HG02642 (cell line): Measurements from ENCODE around the gene LINS1.
A peak's percentile ranks its signal among the peaks of the same experiment; 100 is the strongest.
"Not testable (repeated sequence)": the region's sequence is repeated elsewhere in the genome, so short reads cannot be mapped to it uniquely, and the experiment has no call there.

Experiments
- ATAC-seq: cut with Tn5 transposase; IDR thresholded peaks from one replicate; pipeline ENCODE4 v1.9.1; 2021; ENCODE audit warnings: mild to moderate bottlenecking; ENCODE audit not compliant: unreplicated experiment, poor library complexity

LINS1 gene

GRCh38 chr15:100602823-100603393 is 924 bp upstream of the LINS1 start:
- peak; percentile 36 for ATAC-seq

GRCh38 chr15:100601617-100602063 is 344 bp downstream of the LINS1 start:
- peak; percentile 12 for ATAC-seq

- no peak for ATAC-seq
Observed at GRCh38 chr15:100601163-100601562, 821 bp downstream of the LINS1 start.

- ATAC-seq: no peak
Observed at GRCh38 chr15:100598655-100599054, 3.3 kb downstream of the LINS1 start.

- ATAC-seq: no peak
Observed at GRCh38 chr15:100597862-100598261, 4.1 kb downstream of the LINS1 start.

- ATAC-seq: peak; percentile 83
Observed at GRCh38 chr15:100596792-100597191, 5.2 kb downstream of the LINS1 start.

- ATAC-seq: no peak
Observed at GRCh38 chr15:100595964-100596363, 6.0 kb downstream of the LINS1 start.

GRCh38 chr15:100593431-100593830 is 8.6 kb downstream of the LINS1 start:
- ATAC-seq: no peak

GRCh38 chr15:100592898-100593297 is 9.1 kb downstream of the LINS1 start:
- ATAC-seq: no peak

GRCh38 chr15:100591835-100592234 is 10.1 kb downstream of the LINS1 start:
- ATAC-seq: no peak

GRCh38 chr15:100591163-100591562 is 10.8 kb downstream of the LINS1 start:
- ATAC-seq: not testable (repeated sequence)

- no peak for ATAC-seq
Observed at GRCh38 chr15:100588638-100589242, 13.2 kb downstream of the LINS1 start.

- no peak for ATAC-seq
Observed at GRCh38 chr15:100580414-100580813, 21.6 kb downstream of the LINS1 start.

- ATAC-seq: no peak
Observed at GRCh38 chr15:100573526-100573925, 28.5 kb downstream of the LINS1 start.

- no peak for ATAC-seq
Observed at GRCh38 chr15:100572362-100572983, 29.5 kb downstream of the LINS1 start.

- no peak for ATAC-seq
Observed at GRCh38 chr15:100571592-100572167, 30.3 kb downstream of the LINS1 start.

- ATAC-seq: peak; percentile 74
Observed at GRCh38 chr15:100570735-100571313, 31.2 kb downstream of the LINS1 start.

- peak; percentile 3 for ATAC-seq
Observed at GRCh38 chr15:100570275-100570674, 31.7 kb downstream of the LINS1 start.

GRCh38 chr15:100569391-100569790 is 32.6 kb downstream of the LINS1 start:
- no peak for ATAC-seq

- ATAC-seq: no peak
Observed at GRCh38 chr15:100566850-100567628, 34.9 kb downstream of the LINS1 start.
